Mucosa of descending colon (tissue), 3 donors: ENCODE results near the gene SSR1. TPM values are rescaled to one million over a fixed set of nuclear protein-coding genes. Genes with fewer than 3 reads are reported as not detected.

Experiments
- ATAC-seq: fragments of 200-7000 bp; cut with Tn5 transposase; one replicate; pipeline ENCODE4 v1.9.1; 2020; ENCODE audit warnings: mild to moderate bottlenecking, moderate library complexity
- DNase-seq, 3 donors: peaks; one replicate each; pipeline ENCODE4 v3.0.0-alpha.2; 2020
- H3K36me3 ChIP-seq: fragments of 200-600 bp; one replicate; pipeline ENCODE4 v1.8.0; 2021; ENCODE audit warnings: low read depth, mild to moderate bottlenecking
- H3K4me1 ChIP-seq: fragments of 200-600 bp; one replicate; pipeline ENCODE4 v1.8.0; 2021; ENCODE audit warnings: low read depth, mild to moderate bottlenecking
- H3K4me3 ChIP-seq: fragments of 200-600 bp; one replicate; pipeline ENCODE4 v1.8.0; 2021; ENCODE audit warnings: mild to moderate bottlenecking
- H3K9me3 ChIP-seq: fragments of 200-600 bp; one replicate; pipeline ENCODE4 v1.8.0; 2021; ENCODE audit warnings: mild to moderate bottlenecking
- intact Hi-C, 2 donors: fragments of 100-400 bp; cut with DNase I in 1 of 2; cut with micrococcal nuclease in 1 of 2; formaldehyde crosslinking; loops; one replicate each; pipeline versions ENCODE4 v1.11.0 to v1.11.1; 2022; cut with DNase I, micrococcal nuclease
- total RNA-seq, 3 donors: library from RNA; stranded (reverse); fragmentation: NEBNext Ultra II Directional in 2 of 3; extraction: Animal tissue kit (Norgen Biotek cat#: 25700) in 2 of 3; gene quantifications; one replicate each; pipeline versions ENCODE4 v1.2.1 to v1.2.4, GENCODE V29; 2021 to 2023
- TF ChIP-seq, protein P1 (sequence below): fragments of 200-600 bp; IDR thresholded peaks from one replicate; pipeline ENCODE4 v1.8.0; 2022; ENCODE audit warnings: antibody characterized with exemption, mild to moderate bottlenecking
- donor health status: DM: no; HTN: no; CAD: no; lungs with moderate emphysema.
- donor health status: DM: no; HTN: no; CAD: no.
- donor health status: DM: no; HTN: yes; CAD: no.

Gene SSR1
- total RNA-seq, 3 donors from 2014 or later = 83.2 to 139 (median 99.4) TPM

DNA sequence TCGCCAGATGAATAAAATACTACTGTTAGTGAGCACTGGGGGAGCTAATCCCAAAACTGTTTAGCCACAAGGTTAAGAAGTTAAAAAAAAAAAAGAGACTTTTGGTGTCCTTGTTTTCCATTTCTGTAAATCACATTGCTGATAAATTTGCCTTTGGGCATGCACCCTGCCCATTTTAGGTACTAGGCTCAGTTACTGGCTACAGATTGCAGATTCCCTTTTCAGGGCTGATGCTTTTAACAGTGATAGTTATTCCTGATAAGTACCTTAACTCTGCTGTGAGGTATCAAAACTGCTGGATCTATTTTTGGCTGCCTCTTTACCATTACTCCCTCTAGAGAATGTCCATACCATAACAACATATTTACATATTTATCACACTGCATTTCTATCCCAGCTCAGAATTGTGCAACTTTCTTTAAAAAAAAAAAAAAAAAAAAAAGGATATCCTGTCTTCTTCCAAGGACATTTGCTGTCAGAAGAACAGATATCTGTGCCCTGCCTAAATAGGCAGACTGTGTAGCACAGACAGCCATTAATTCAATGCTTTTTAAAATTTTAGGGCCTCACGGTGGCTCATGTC, 94.5 kb downstream of the SSR1 start:
- Histone ChIP-seq H3K36me3 (peaks cover 3% of the 10 kb centered on the region), H3K4me1 (no peaks in the 10 kb centered on the region)

More for the DNA sequence above, 94.5 kb downstream of the SSR1 start:
- DNase-seq (no peak), ATAC-seq (no peak)
- intact Hi-C loops = no loop called here
- H3K9me3 ChIP-seq = no peaks in the 10 kb centered on the region
- no peak overlapping the region for H3K4me3 ChIP-seq
- TF ChIP-seq, protein P1, sequence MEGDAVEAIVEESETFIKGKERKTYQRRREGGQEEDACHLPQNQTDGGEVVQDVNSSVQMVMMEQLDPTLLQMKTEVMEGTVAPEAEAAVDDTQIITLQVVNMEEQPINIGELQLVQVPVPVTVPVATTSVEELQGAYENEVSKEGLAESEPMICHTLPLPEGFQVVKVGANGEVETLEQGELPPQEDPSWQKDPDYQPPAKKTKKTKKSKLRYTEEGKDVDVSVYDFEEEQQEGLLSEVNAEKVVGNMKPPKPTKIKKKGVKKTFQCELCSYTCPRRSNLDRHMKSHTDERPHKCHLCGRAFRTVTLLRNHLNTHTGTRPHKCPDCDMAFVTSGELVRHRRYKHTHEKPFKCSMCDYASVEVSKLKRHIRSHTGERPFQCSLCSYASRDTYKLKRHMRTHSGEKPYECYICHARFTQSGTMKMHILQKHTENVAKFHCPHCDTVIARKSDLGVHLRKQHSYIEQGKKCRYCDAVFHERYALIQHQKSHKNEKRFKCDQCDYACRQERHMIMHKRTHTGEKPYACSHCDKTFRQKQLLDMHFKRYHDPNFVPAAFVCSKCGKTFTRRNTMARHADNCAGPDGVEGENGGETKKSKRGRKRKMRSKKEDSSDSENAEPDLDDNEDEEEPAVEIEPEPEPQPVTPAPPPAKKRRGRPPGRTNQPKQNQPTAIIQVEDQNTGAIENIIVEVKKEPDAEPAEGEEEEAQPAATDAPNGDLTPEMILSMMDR = no peak

Other genes with a start within 250 kb of the SSR1 start
- 10 to 100 TPM; 64.9 to 85.9 (median 74.7) TPM for gene RREB1, start 205.2 kb downstream of the SSR1 start, total RNA-seq
- under 1 TPM in 1 of 3 donors, not detected in 2; 0.09 TPM for gene CAGE1, start 76.5 kb upstream of the SSR1 start, total RNA-seq
- 10 to 100 TPM; 12.1 to 19.8 (median 15.0) TPM for gene RIOK1, start 76.6 kb upstream of the SSR1 start, total RNA-seq
- 100 to 1,000 TPM in 2 of 3 donors, 10 to 100 TPM in 1; 85.2 to 265 (median 177) TPM for gene DSP, start 228.5 kb upstream of the SSR1 start, total RNA-seq